Hepatocyte (in vitro differentiated cells): ENCODE results near the gene JMJD1C. TPM values are rescaled to one million over a fixed set of nuclear protein-coding genes. Genes with fewer than 3 reads are reported as not detected.

ENCODE experiments used
- DNase-seq: peaks from one replicate; pipeline ENCODE4 v3.0.0-alpha.2; 2016; ENCODE audit warnings: low spot score
- H2AFZ ChIP-seq: fragments of 200-600 bp; sonication (generic); 2 replicates; pipeline ENCODE4 v1.6.0; 2016; ENCODE audit warnings: antibody characterized with exemption, mild to moderate bottlenecking
- H3K27ac ChIP-seq: fragments of 200-600 bp; sonication (generic); 2 replicates; pipeline ENCODE4 v1.5.1; 2016; ENCODE audit warnings: mild to moderate bottlenecking
- H3K27me3 ChIP-seq: fragments of 200-600 bp; sonication (generic); 2 replicates; pipeline ENCODE4 v1.6.1; 2016
- H3K36me3 ChIP-seq: fragments of 200-600 bp; sonication (generic); replicated peaks from 2 replicates; pipeline ENCODE4 v1.5.1; 2016; ENCODE audit warnings: low read depth; ENCODE audit not compliant: insufficient read depth
- H3K4me1 ChIP-seq: fragments of 200-600 bp; sonication (generic); 2 replicates; pipeline ENCODE4 v1.5.1; 2016; ENCODE audit warnings: mild to moderate bottlenecking, moderate library complexity; ENCODE audit not compliant: insufficient read depth
- H3K4me2 ChIP-seq: fragments of 200-600 bp; sonication (generic); 2 replicates; pipeline ENCODE4 v1.6.0; 2016
- H3K4me3 ChIP-seq: fragments of 200-600 bp; sonication (generic); 2 replicates; pipeline ENCODE4 v1.5.1; 2016; ENCODE audit warnings: mild to moderate bottlenecking
- H3K79me2 ChIP-seq: fragments of 200-600 bp; sonication (generic); 2 replicates; pipeline ENCODE4 v1.6.0; 2017; ENCODE audit warnings: mild to moderate bottlenecking
- H3K9me2 ChIP-seq: fragments of 200-600 bp; sonication (generic); replicated peaks from 2 replicates; pipeline ENCODE4 v1.6.0; 2017; ENCODE audit warnings: mild to moderate bottlenecking; ENCODE audit not compliant: insufficient read depth
- H3K9me3 ChIP-seq: fragments of 200-600 bp; sonication (generic); 2 replicates; pipeline ENCODE4 v1.5.1; 2016; ENCODE audit warnings: low read depth, mild to moderate bottlenecking
- H4K20me1 ChIP-seq: fragments of 200-600 bp; sonication (generic); 2 replicates; pipeline ENCODE4 v1.6.0; 2016; ENCODE audit warnings: mild to moderate bottlenecking; ENCODE audit not compliant: insufficient read depth, poor library complexity, severe bottlenecking
- CTCF ChIP-seq: fragments of 200-600 bp; sonication (generic); IDR thresholded peaks from 2 replicates; pipeline ENCODE4 v1.5.1; 2016; ENCODE audit warnings: antibody characterized with exemption, mild to moderate bottlenecking; ENCODE audit not compliant: poor library complexity
- EZH2 ChIP-seq: fragments of 200-600 bp; sonication (generic); IDR thresholded peaks from 2 replicates; pipeline ENCODE4 v1.6.1; 2016; ENCODE audit warnings: antibody characterized with exemption, mild to moderate bottlenecking, borderline replicate concordance
- EZH2phosphoT487 ChIP-seq: fragments of 200-600 bp; sonication (generic); IDR thresholded peaks from one replicate; pipeline ENCODE4 v1.6.1; 2018; ENCODE audit warnings: antibody characterized with exemption, mild to moderate bottlenecking, low read depth, moderate library complexity; ENCODE audit not compliant: unreplicated experiment, severe bottlenecking
- WGBS: methylation state at CpG from one replicate; pipeline ENCODE4 v1.1.6; 2016; ENCODE audit warnings: low lambda C conversion rate; ENCODE audit errors: missing lambda C conversion rate; 5-methylcytosine and 5-hydroxymethylcytosine counted together
- polyA plus RNA-seq: library from polyadenylated mRNA; unstranded; fragments of >200 nt; fragmentation: Nextera tagmentation; extraction: Ambion mirVana; gene quantifications from 2 replicates; pipeline ENCODE4 v1.2.1, GENCODE V29; 2016
- total RNA-seq: library from RNA; depleted of rRNA; stranded (reverse); fragments of >200 nt; gene quantifications from 2 replicates; pipeline ENCODE4 v1.2.3, GENCODE V29; 2014

The JMJD1C gene
- total and polyA plus RNA-seq, 2 experiments from 2014 or later = 43.2 to 177 TPM

GRCh38 chr10:63506554-63506953, 40.8 kb upstream of the JMJD1C start:
- Histone ChIP-seq H3K79me2 (peaks cover 98% of the 10 kb centered on the region), H3K27me3 (no peaks in the 10 kb centered on the region), H4K20me1 (peaks cover 22% of the 10 kb centered on the region), H3K9me2 (no peaks in the 10 kb centered on the region), H3K27ac (no peak overlapping the region), H3K4me1 (peaks cover 15% of the 10 kb centered on the region), H3K4me2 (no peak overlapping the region), H3K9me3 (no peaks in the 10 kb centered on the region), H3K36me3 (no peaks in the 10 kb centered on the region), H2AFZ (no peak overlapping the region), H3K4me3 (no peak overlapping the region)
- WGBS = 100% methylated on average over 1 of the region's 1 CpG
- no peak for TF ChIP-seq EZH2phosphoT487
- no peak for TF ChIP-seq CTCF
- TF ChIP-seq EZH2 = no peak
- DNase-seq = no peak

GRCh38 chr10:63505562-63505961, 39.8 kb upstream of the JMJD1C start:
- Histone ChIP-seq H3K27me3 (no peaks in the 10 kb centered on the region), H3K79me2 (peaks cover 98% of the 10 kb centered on the region), H3K4me1 (peaks cover 15% of the 10 kb centered on the region), H3K9me3 (no peaks in the 10 kb centered on the region), H3K4me3 (no peak overlapping the region), H3K36me3 (no peaks in the 10 kb centered on the region), H3K9me2 (no peaks in the 10 kb centered on the region), H2AFZ (no peak overlapping the region), H4K20me1 (peaks cover 22% of the 10 kb centered on the region), H3K27ac (no peak overlapping the region), H3K4me2 (no peak overlapping the region)
- TF ChIP-seq EZH2phosphoT487 = no peak
- TF ChIP-seq EZH2 = no peak
- no peak for TF ChIP-seq CTCF
- no peak for DNase-seq
- WGBS = 69% methylated on average over 2 of the region's 2 CpGs

- Histone ChIP-seq H3K27ac (no peak overlapping the region), H2AFZ (no peak overlapping the region), H3K36me3 (no peaks in the 10 kb centered on the region), H3K4me1 (peaks cover 15% of the 10 kb centered on the region), H3K4me3 (no peak overlapping the region), H3K9me3 (no peaks in the 10 kb centered on the region), H4K20me1 (peaks cover 22% of the 10 kb centered on the region), H3K4me2 (no peak overlapping the region), H3K27me3 (no peaks in the 10 kb centered on the region), H3K79me2 (peaks cover 98% of the 10 kb centered on the region), H3K9me2 (no peaks in the 10 kb centered on the region)
- DNase-seq = no peak
- TF ChIP-seq EZH2 = no peak
- TF ChIP-seq CTCF = no peak
- TF ChIP-seq EZH2phosphoT487 = no peak
- 43% methylated on average over 3 of the region's 3 CpGs for WGBS
These were observed 38.5 kb upstream of the JMJD1C start for GRCh38 chr10:63504145-63504881.
